ENCODE measurements around the gene NTM.

DNA sequence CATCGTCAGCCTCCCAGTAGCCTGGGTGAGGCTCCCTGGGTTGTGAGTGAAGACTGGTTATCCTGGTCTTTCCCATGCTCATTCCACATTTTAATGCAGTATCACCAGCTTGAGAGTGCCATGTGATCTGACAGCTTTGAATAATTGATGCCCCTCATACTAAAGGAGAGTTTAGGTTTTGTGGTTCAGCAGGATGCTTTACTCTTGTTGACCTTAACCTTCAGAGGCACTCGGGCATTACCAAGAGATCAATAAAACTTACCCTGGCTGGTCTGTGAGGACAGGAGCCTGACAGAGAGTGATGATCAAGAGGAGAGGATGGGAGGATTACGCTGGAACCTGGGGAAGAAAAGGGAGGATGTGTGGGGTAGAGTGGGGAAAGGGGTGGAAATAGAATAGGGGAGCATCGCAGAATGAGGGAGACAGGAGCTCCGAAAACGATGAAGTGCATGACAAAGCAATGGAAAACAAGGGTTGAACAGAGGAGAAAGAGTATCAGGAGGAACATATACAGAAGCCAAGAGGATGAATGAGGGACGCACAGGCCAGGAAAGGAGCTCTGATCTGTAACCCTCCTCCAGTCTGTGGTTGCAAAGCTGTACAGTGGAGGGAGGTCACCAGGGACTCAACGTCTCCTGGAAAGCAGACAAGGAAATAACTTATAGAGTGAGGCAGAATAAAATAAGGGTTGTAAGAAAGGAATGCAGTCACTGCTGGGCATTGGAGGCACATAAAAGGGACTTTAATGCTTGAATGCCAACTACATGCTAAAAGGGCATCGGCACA, 594.5 kb downstream of the NTM start:
- TF ChIP-seq POLR2AphosphoS5 (IDR thresholded peaks at IDR 0.05; ENCODE audit: borderline replicate concordance, low read depth, low read length), result no peak
- no peak for TF ChIP-seq EZH2 (IDR thresholded peaks at IDR 0.05)
